ENCODE results near the gene BEND2.

Gene BEND2

GRCh38 chrX:18146954-18147353 lies 73.7 kb downstream of the BEND2 start:
- no peak for DNase-seq (ENCODE audit: low read depth, low spot score)

GRCh38 chrX:18146009-18146408 lies 74.7 kb downstream of the BEND2 start:
- no peak for DNase-seq (ENCODE audit: low read depth, low spot score)
- no peak overlapping the region for H3K27ac ChIP-seq

More at GRCh38 chrX:18146954-18147353, 73.7 kb downstream of the BEND2 start:
- no peak overlapping the region for H3K27ac ChIP-seq

GRCh38 chrX:18136816-18137215 lies 83.9 kb downstream of the BEND2 start:
- DNase-seq (ENCODE audit: low read depth, low spot score): no peak
- H3K27ac ChIP-seq: no peak overlapping the region

- no peak for DNase-seq (ENCODE audit: low read depth, low spot score)
- H3K27ac ChIP-seq: no peak overlapping the region
These were observed 87.1 kb downstream of the BEND2 start for GRCh38 chrX:18133605-18134004.

- H3K27ac ChIP-seq: no peak overlapping the region
- DNase-seq (ENCODE audit: low read depth, low spot score): no peak
These were observed 91.0 kb downstream of the BEND2 start for GRCh38 chrX:18129690-18130089.

GRCh38 chrX:18126971-18127370 lies 93.7 kb downstream of the BEND2 start:
- H3K27ac ChIP-seq: no peak overlapping the region
- no peak for DNase-seq (ENCODE audit: low read depth, low spot score)

GRCh38 chrX:18119856-18120255 lies 100.8 kb downstream of the BEND2 start:
- no peak overlapping the region for H3K27ac ChIP-seq
- no peak for DNase-seq (ENCODE audit: low read depth, low spot score)
